Mesothelial cell of epicardium (in vitro differentiated cells): ENCODE data around the gene OSBPL8. TPM values are rescaled to one million over a fixed set of nuclear protein-coding genes. Genes with fewer than 3 reads are reported as not detected.

Experiments
- DNase-seq, 2 experiments: peaks; one replicate each; pipeline ENCODE4 v3.0.0; 2021; ENCODE audit warnings: low spot score in 2 of 2; ENCODE audit not compliant: unreplicated experiment in 2 of 2
- H3K27ac Mint-ChIP-seq: 2 replicates; pipeline ENCODE4 v1.8.0; 2021; ENCODE audit warnings: mixed read lengths
- H3K27me3 Mint-ChIP-seq: 2 replicates; pipeline ENCODE4 v1.8.0; 2021; ENCODE audit warnings: low read depth, mixed read lengths
- H3K36me3 Mint-ChIP-seq: 2 replicates; pipeline ENCODE4 v1.8.0; 2021; ENCODE audit warnings: mixed read lengths
- H3K4me1 Mint-ChIP-seq: 2 replicates; pipeline ENCODE4 v1.8.0; 2021; ENCODE audit warnings: mixed read lengths
- H3K4me3 Mint-ChIP-seq: 2 replicates; pipeline ENCODE4 v1.8.0; 2021; ENCODE audit warnings: mild to moderate bottlenecking, moderate library complexity, mixed read lengths
- H3K9me3 Mint-ChIP-seq: 2 replicates; pipeline ENCODE4 v1.8.0; 2021; ENCODE audit warnings: mixed read lengths
- CTCF ChIP-seq: fragments of 200-600 bp; sonication (generic); IDR thresholded peaks from one replicate; pipeline ENCODE4 v1.5.0; 2021; ENCODE audit warnings: antibody characterized with exemption; ENCODE audit not compliant: unreplicated experiment
- total RNA-seq: library from RNA; stranded (reverse); gene quantifications from 3 replicates; pipeline ENCODE4 v1.2.1, GENCODE V29; 2021

The OSBPL8 gene
- total RNA-seq, 1 donor from 2014 or later = 51.5 TPM

- H3K4me1 Mint-ChIP-seq = peaks cover 46% of the 10 kb centered on the region
- H3K27me3 Mint-ChIP-seq = no peaks in the 10 kb centered on the region
- no peaks in the 10 kb centered on the region for H3K36me3 Mint-ChIP-seq
- no peak for TF ChIP-seq CTCF
- DNase-seq = no peak
- no peak overlapping the region for H3K4me3 Mint-ChIP-seq
- H3K27ac Mint-ChIP-seq = peak overlapping the region; percentile 70
- H3K9me3 Mint-ChIP-seq = no peaks in the 10 kb centered on the region
These were observed 11.2 kb downstream of the OSBPL8 start for GRCh38 chr12:76548222-76548837.

DNA sequence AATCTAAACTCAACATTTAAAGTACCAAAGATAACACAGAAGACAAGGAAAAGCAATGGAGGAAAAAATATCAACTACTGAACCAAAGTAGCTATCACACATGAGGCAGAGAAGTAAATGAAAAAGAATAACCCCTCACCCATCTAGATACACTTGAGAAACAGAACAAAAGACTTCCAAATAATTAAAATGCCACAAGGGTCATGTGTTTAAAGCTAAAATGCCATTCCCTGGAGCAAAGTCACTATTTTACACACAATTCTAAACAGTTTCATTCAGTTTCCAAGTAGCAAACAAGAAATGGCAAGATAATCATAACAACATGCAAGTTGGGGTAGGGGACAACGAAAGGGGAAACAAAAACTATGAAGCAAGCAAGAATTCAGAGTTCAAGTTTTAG lies 12.0 kb downstream of the OSBPL8 start:
- peak overlapping the region; percentile 71 for H3K27ac Mint-ChIP-seq
- TF ChIP-seq CTCF = no peak
- no peak overlapping the region for H3K4me3 Mint-ChIP-seq
- peaks cover 42% of the 10 kb centered on the region for H3K4me1 Mint-ChIP-seq
- H3K9me3 Mint-ChIP-seq = no peaks in the 10 kb centered on the region
- no peaks in the 10 kb centered on the region for H3K36me3 Mint-ChIP-seq
- no peak for DNase-seq
- no peaks in the 10 kb centered on the region for H3K27me3 Mint-ChIP-seq

DNA sequence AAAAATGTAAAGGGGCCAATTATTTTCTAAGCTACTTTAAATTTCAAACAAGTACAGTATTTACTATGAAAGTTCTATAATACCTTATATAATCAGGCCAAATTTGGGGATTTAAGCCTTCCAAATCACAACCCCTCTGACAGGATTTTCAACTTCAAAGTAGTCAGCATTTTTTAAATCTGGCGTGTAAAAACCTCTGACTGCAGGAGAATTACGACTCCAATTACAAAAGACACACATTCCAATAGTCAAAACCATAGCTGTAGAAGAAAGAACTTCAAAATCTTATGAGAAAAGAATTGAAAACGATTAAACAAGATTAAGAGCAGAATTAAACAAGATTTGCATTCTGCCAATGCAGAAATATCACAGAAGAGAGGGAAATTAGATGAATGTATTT lies 12.7 kb downstream of the OSBPL8 start:
- H3K4me1 Mint-ChIP-seq = peaks cover 40% of the 10 kb centered on the region
- H3K4me3 Mint-ChIP-seq = peak overlapping the region; percentile 9
- H3K36me3 Mint-ChIP-seq = peaks cover 1% of the 10 kb centered on the region
- TF ChIP-seq CTCF = no peak
- H3K27me3 Mint-ChIP-seq = no peaks in the 10 kb centered on the region
- H3K9me3 Mint-ChIP-seq = no peaks in the 10 kb centered on the region
- H3K27ac Mint-ChIP-seq = peak overlapping the region; percentile 60
- DNase-seq = no peak

GRCh38 chr12:76545486-76545885 lies 14.1 kb downstream of the OSBPL8 start:
- Mint-ChIP-seq H3K4me3 (no peak overlapping the region), H3K9me3 (no peaks in the 10 kb centered on the region), H3K36me3 (peaks cover 1% of the 10 kb centered on the region), H3K27me3 (no peaks in the 10 kb centered on the region), H3K27ac (no peak overlapping the region), H3K4me1 (peaks cover 40% of the 10 kb centered on the region)
- DNase-seq = no peak
- no peak for TF ChIP-seq CTCF

GRCh38 chr12:76544601-76545261 lies 14.8 kb downstream of the OSBPL8 start:
- H3K36me3 Mint-ChIP-seq = peaks cover 1% of the 10 kb centered on the region
- peaks cover 44% of the 10 kb centered on the region for H3K4me1 Mint-ChIP-seq
- no peak for TF ChIP-seq CTCF
- no peaks in the 10 kb centered on the region for H3K27me3 Mint-ChIP-seq
- H3K9me3 Mint-ChIP-seq = no peaks in the 10 kb centered on the region
- DNase-seq = no peak
- H3K4me3 Mint-ChIP-seq = no peak overlapping the region
- no peak overlapping the region for H3K27ac Mint-ChIP-seq
